K562 (cell line): ENCODE results near the gene TGFA. TPM values are rescaled to one million over a fixed set of nuclear protein-coding genes. Genes with fewer than 3 reads are reported as not detected.

ENCODE experiments used
- ATAC-seq: fragments of 200-7000 bp; cut with Tn5 transposase; 3 replicates; pipeline ENCODE4 v1.9.1; 2020; ENCODE audit warnings: moderate library complexity
- BruUV-seq: library from RNA; stranded (reverse); fragments of 400-500 nt; replicated peaks from 2 replicates; lab custom pipeline; 2021; lab: Mats Ljungman, UMichigan
- CTCF ChIA-PET: fragments of 300-600 bp; formaldehyde crosslinking; extraction: SDS; loops from one replicate; lab custom pipeline; 2021; ENCODE audit warnings: low intra/inter-chr PET ratio; lab: Yijun Ruan, JAX
- POLR2A ChIA-PET: fragments of 300-600, 350-650 bp; sonication (Branson Sonifier 250); formaldehyde crosslinking; extraction: SDS; loops from one replicate; lab custom pipeline; 2021; ENCODE audit warnings: antibody characterized with exemption, inconsistent platforms; lab: Yijun Ruan, JAX
- DNase-seq, 4 experiments: peaks; one replicate each; pipeline versions ENCODE4 v3.0.0 to v3.0.0-alpha.2; 2011 to 2018; ENCODE audit warnings: low spot score in 3 of 4, mixed read lengths in 3 of 4; ENCODE audit errors: extremely low read depth in 1 of 4
- FAIRE-seq: peaks from 2 replicates; lab custom pipeline; 2011; peaks lifted over from hg19 to GRCh38; lab: Jason Lieb, UNC
- H2AFZ ChIP-seq: 2 replicates; pipeline ENCODE4 v1.6.0; 2011; ENCODE audit warnings: low read depth, low read length, control low read depth, inconsistent platforms
- H3K27ac ChIP-seq: fragments of 200-600 bp; 3 replicates; pipeline ENCODE4 v1.8.0; 2011; ENCODE audit warnings: low read depth, mild to moderate bottlenecking, control low read depth, inconsistent platforms, low read length, moderate library complexity, mixed read lengths; ENCODE audit errors: extremely low read depth
- H3K27me3 ChIP-seq, 2 experiments: fragments of 300-600 bp in 1 of 2; 2 replicates in 1 of 2; 3 replicates in 1 of 2; pipeline versions ENCODE4 v1.6.0 to v1.8.0; 2011; ENCODE audit warnings: inconsistent platforms in 2 of 2, low read length in 2 of 2, mild to moderate bottlenecking in 1 of 2, mixed read lengths in 1 of 2, moderate library complexity in 1 of 2; ENCODE audit not compliant: control insufficient read depth in 2 of 2, insufficient read depth in 2 of 2
- H3K36me3 ChIP-seq: fragments of 300-600 bp; 3 replicates; pipeline ENCODE4 v1.8.0; 2011; ENCODE audit warnings: mild to moderate bottlenecking, low read length, inconsistent platforms; ENCODE audit not compliant: control insufficient read depth, insufficient read depth
- H3K4me1 ChIP-seq, 2 experiments: fragments of 200-600 bp in 1 of 2; replicated peaks in 1 of 2; 2 replicates in 1 of 2; 3 replicates in 1 of 2; pipeline versions ENCODE4 v1.5.1 to v1.8.0; 2011; ENCODE audit warnings: inconsistent platforms in 2 of 2, low read length in 2 of 2, mild to moderate bottlenecking in 1 of 2, mixed read lengths in 1 of 2, moderate library complexity in 1 of 2; ENCODE audit not compliant: control insufficient read depth in 2 of 2, insufficient read depth in 2 of 2
- H3K4me2 ChIP-seq: 2 replicates; pipeline ENCODE4 v1.6.1; 2011; ENCODE audit warnings: low read length, control low read depth, inconsistent platforms, mixed read lengths; ENCODE audit not compliant: insufficient read depth
- H3K4me3 ChIP-seq: fragments of 200-600 bp; sonication (generic), shearing (Covaris generic); 2 replicates; pipeline ENCODE4 v1.5.1; 2016; ENCODE audit warnings: control low read depth, inconsistent platforms
- H3K79me2 ChIP-seq: fragments of 200-600 bp; 3 replicates; pipeline ENCODE4 v1.8.0; 2011; ENCODE audit warnings: low read length, inconsistent platforms; ENCODE audit not compliant: control insufficient read depth, insufficient read depth
- H3K9ac ChIP-seq, 2 experiments: 2 replicates each; pipeline versions ENCODE4 v1.6.0 to v1.6.1; 2011; ENCODE audit warnings: low read depth in 2 of 2, low read length in 2 of 2, control low read depth in 1 of 2, inconsistent platforms in 1 of 2, mild to moderate bottlenecking in 1 of 2, mixed read lengths in 1 of 2; ENCODE audit not compliant: insufficient read depth in 1 of 2
- H3K9me1 ChIP-seq: one replicate; pipeline ENCODE4 v1.6.0; 2011; ENCODE audit warnings: inconsistent platforms, mild to moderate bottlenecking, low read length, moderate library complexity; ENCODE audit not compliant: control insufficient read depth, insufficient read depth
- H3K9me3 ChIP-seq: replicated peaks from 2 replicates; pipeline ENCODE4 v1.5.1; 2011; ENCODE audit warnings: low read depth, low read length, inconsistent platforms; ENCODE audit not compliant: control insufficient read depth, insufficient read depth
- H4K20me1 ChIP-seq: replicated peaks from 2 replicates; pipeline ENCODE4 v1.6.1; 2011; ENCODE audit warnings: low read length, inconsistent platforms, mixed read lengths; ENCODE audit not compliant: control insufficient read depth, insufficient read depth
- CTBP1 ChIP-seq: fragments of 450-650 bp; IDR thresholded peaks from 2 replicates; pipeline ENCODE4 v1.6.1; 2016; ENCODE audit warnings: borderline replicate concordance
- GATAD2A ChIP-seq: fragments of 450-650 bp; IDR thresholded peaks from 2 replicates; pipeline ENCODE4 v1.6.1; 2017
- KDM5B ChIP-seq: fragments of 200-600 bp; sonication (generic); IDR thresholded peaks from 2 replicates; pipeline ENCODE4 v1.6.1; 2012; ENCODE audit warnings: low read depth, mild to moderate bottlenecking, moderate library complexity, low read length, control low read depth, inconsistent platforms; ENCODE audit not compliant: insufficient replicate concordance
- MCM3 ChIP-seq: fragments of 450-650 bp; IDR thresholded peaks from 2 replicates; pipeline ENCODE4 v1.6.1; 2016
- NFIC ChIP-seq: fragments of 450-650 bp; IDR thresholded peaks from 2 replicates; pipeline ENCODE4 v1.6.1; 2017; ENCODE audit warnings: mild to moderate bottlenecking, inconsistent platforms
- NFIX ChIP-seq: fragments of 250-450 bp; sonication (Bioruptor Pico); IDR thresholded peaks from 2 replicates; pipeline ENCODE4 v1.4.0; 2020; ENCODE audit warnings: low read depth, mild to moderate bottlenecking, moderate library complexity
- YY1 ChIP-seq, 3 experiments: IDR thresholded peaks; 2 replicates each; pipeline ENCODE4 v1.6.1; 2011; ENCODE audit warnings: low read length in 2 of 3, mild to moderate bottlenecking in 2 of 3, moderate library complexity in 2 of 3, borderline replicate concordance in 1 of 3, control low read depth in 1 of 3, low read depth in 1 of 3; ENCODE audit not compliant: insufficient read depth in 3 of 3, insufficient replicate concordance in 2 of 3, control insufficient read depth in 1 of 3, insufficient read length in 1 of 3; ENCODE audit errors: extremely low read depth in 1 of 3
- ZNF124 ChIP-seq: sonication (generic); formaldehyde crosslinking; IDR thresholded peaks from 2 replicates; pipeline ENCODE4 v1.8.1; 2022; ENCODE audit warnings: missing genetic modification reagents
- WGBS: fragments of 100-300 bp; shearing (Covaris generic); methylation state at CpG from one replicate; pipeline ENCODE4 v1.1.6; 2016; ENCODE audit warnings: low coverage, mixed read lengths; ENCODE audit not compliant: insufficient coverage; ENCODE audit errors: missing lambda C conversion rate; 5-methylcytosine and 5-hydroxymethylcytosine counted together
- in situ Hi-C: fragments of 300-500 bp; cut with MboI; formaldehyde crosslinking; loops from 4 replicates; pipeline ENCODE4 v1.15.0; 2018; ENCODE audit warnings: inconsistent platforms, mixed read lengths
- intact Hi-C: fragments of 100-400 bp; cut with micrococcal nuclease; formaldehyde crosslinking; loops from 2 replicates; pipeline ENCODE4 v1.14.2; 2022
- polyA plus RNA-seq, 8 experiments: library from polyadenylated mRNA; depleted of rRNA in 4 of 8; stranded (reverse) in 5 of 8; unstranded in 3 of 8; fragments of >200 nt; fragmentation: Nextera tagmentation in 2 of 8; fragmentation: Illumina TruSeq in 1 of 8; extraction: Ambion mirVana in 2 of 8; extraction: Trizol in 1 of 8; gene quantifications; 2 replicates each; pipeline versions ENCODE4 v1.2.1 to v1.2.3, GENCODE V29; 2011 to 2014; ENCODE audit warnings: inconsistent platforms in 1 of 8, missing spikeins in 1 of 8
- total RNA-seq, 7 experiments: library from RNA; depleted of rRNA in 6 of 7; stranded (reverse); fragments of >200 nt in 6 of 7; fragmentation: Illumina TruSeq in 2 of 7; extraction: Trizol in 2 of 7; gene quantifications; 2 replicates each; pipeline versions ENCODE4 v1.2.1 to v1.2.3, GENCODE V29; 2011 to 2021; ENCODE audit warnings: low replicate concordance in 1 of 7

The TGFA gene
- total and polyA plus RNA-seq, 9 of the 15 experiments (the other 6 are each of a cell fraction or from before 2014, with no cell fraction given): not detected

DNA sequence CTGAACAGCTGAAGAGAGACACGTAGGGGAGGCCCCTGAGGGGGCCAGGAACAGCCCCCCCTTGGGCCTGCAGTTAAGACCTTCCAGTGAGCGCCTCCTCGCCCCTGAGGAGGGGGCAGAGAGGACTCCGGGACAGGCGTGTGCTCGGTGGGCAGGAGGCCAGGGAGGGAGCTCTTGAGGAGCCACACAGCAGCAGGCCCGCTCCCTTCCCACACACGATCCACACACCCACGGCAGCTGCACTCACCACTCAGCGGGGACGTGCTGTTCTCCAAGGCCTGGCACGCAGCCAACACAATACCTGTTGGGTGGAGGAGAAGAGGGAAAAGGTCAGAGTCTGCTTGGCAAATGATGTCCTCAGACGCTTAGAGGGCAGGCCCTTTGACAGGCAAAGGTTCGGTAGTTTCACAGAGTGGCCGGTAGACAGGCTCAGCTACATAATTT lies 39.0 kb downstream of the TGFA start:
- no peaks in the 10 kb centered on the region for H3K79me2 ChIP-seq
- no peak overlapping the region for H3K4me2 ChIP-seq
- H3K9me3 ChIP-seq: no peaks in the 10 kb centered on the region
- DNase-seq: no peak
- BruUV-seq: no TSS peak
- ChIA-PET CTCF (no interaction called here), POLR2A (interaction anchor here (0.7 to 1.1 kb wide), 2 partner anchors 11 to 105 kb away, joined by 3 read pairs; no protein-coding TSS in a partner anchor)
- 0 out of 5 replicates have a peak, but pooled peaks cover 0 to 2% of the 10 kb centered on the region in 2 experiments for H3K4me1 ChIP-seq
- no peak overlapping the region for H2AFZ ChIP-seq
- peaks cover 0 to 49% of the 10 kb centered on the region in 2 experiments; a peak in 3 of 5 replicates for H3K27me3 ChIP-seq
- in situ Hi-C loops (no loop called here), intact Hi-C loops (no loop called here)
- no peak overlapping the region for H3K9ac ChIP-seq
- H3K27ac ChIP-seq: no peak overlapping the region
- no peak for ATAC-seq
- no peaks in the 10 kb centered on the region for H4K20me1 ChIP-seq
- no peak for FAIRE-seq
- WGBS: 0% methylated on average over 15 of the region's 15 CpGs
- no peaks in the 10 kb centered on the region for H3K36me3 ChIP-seq
- no peaks in the 10 kb centered on the region for H3K9me1 ChIP-seq
- H3K4me3 ChIP-seq: no peak overlapping the region
- TF ChIP-seq CTBP1: no peak
- TF ChIP-seq GATAD2A: no peak
- TF ChIP-seq NFIX: peak; percentile 62; the same call in 1 of the 2 replicates
- TF ChIP-seq ZNF124 (CRISPR knock-in tag): no peak
- TF ChIP-seq NFIC: peak; percentile 89
- no peak for TF ChIP-seq KDM5B
- no peak for TF ChIP-seq YY1 (IDR thresholded peaks at IDR 0.05; ENCODE audit: borderline replicate concordance in 1 of 3, control insufficient read depth in 1 of 3, extremely low read depth in 1 of 3, insufficient read depth in 3 of 3, insufficient read length in 1 of 3, insufficient replicate concordance in 2 of 3, low read depth in 1 of 3, low read length in 2 of 3)
- TF ChIP-seq MCM3: no peak
